ENCODE data around the gene PLCB4.

Gene PLCB4

DNA sequence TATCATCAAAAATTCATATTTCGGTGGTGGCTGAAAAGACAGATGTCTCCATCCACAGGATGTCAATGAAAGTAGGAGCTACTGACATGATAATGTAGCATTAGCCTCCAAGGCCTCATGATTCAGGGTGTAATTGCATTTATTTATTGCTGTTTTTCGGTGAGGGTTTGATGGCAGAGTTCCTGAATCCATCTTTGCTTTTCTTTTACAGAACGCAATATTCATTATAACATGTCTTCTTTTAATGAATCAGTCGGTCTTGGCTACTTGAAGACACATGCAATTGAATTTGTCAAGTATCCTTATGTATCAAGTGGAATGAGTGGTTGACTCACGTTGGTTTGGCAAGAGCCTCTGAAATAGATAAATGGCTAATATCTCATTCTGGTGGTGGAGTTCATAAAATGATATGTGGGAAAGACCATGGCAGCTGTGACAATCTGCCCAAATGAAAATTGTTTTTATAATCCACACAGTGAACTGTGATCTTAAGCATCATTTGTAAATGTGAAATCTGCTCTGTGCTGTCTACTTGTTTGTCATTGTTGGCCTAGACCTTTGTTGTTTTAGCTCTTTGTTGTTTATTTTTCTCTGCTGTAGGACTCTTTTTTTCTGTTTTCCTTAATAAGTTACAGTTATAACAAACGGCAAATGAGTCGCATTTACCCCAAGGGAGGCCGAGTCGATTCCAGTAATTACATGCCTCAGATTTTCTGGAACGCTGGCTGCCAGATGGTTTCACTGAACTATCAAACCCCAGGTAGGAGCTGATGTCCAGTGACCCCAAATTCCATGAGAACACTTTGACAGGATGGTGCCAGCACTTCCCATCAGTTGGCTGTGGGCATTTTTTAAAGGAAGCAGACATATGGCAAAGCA lies 339.8 kb downstream of the PLCB4 start:
- no peak overlapping the region for H3K4me2 ChIP-seq (ENCODE audit: low read length, poor library complexity, severe bottlenecking)

DNA sequence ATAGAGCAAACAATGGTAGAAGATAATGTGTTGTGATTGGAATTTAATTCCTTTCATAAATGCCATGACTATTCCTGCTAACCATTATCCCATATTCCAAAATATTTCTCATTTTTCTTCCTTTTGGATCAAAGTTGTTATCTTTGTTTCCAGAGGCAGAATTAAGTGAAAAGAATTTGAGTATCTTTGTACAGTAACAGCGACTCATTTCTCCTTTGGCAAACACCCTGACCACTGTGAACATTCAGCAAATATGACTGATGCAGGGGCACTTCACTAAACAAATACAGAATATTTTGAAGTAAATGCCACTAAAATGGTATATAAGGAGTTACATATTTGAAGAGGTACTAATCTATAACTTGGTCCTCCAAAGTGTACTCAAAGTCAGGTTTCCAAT lies 340.5 kb downstream of the PLCB4 start:
- H3K23ac ChIP-seq (ENCODE audit: low read length in 2 of 2): no peak overlapping the region
- WGBS: no CpG with 5 or more reads among the region's 1 CpG
- H3K9ac ChIP-seq (ENCODE audit: low read length): peak overlapping the region; percentile 36
- H2BK12ac ChIP-seq (ENCODE audit: low read length in 2 of 2): no peak overlapping the region
- no peak overlapping the region for H2BK15ac ChIP-seq (ENCODE audit: low read depth, poor library complexity, severe bottlenecking)
- peaks cover 5% of the 10 kb centered on the region for H3K4me1 ChIP-seq (ENCODE audit: control insufficient read depth, insufficient read depth, low read depth, low read length)
- no peak overlapping the region for H3K4ac ChIP-seq (ENCODE audit: low read depth in 1 of 2, low read length in 2 of 2)
- no peak overlapping the region for H2AFZ ChIP-seq (ENCODE audit: low read depth, low read length)
- no peak overlapping the region for H4K91ac ChIP-seq (ENCODE audit: low read length)
- H4K8ac ChIP-seq (ENCODE audit: low read length): no peak overlapping the region
- no peaks in the 10 kb centered on the region for H3K27me3 ChIP-seq (ENCODE audit: control insufficient read depth in 1 of 2, insufficient read depth in 1 of 2, low read length in 2 of 2)
- H3K4me2 ChIP-seq (ENCODE audit: low read length, poor library complexity, severe bottlenecking): no peak overlapping the region
- no peak overlapping the region for H3K18ac ChIP-seq (ENCODE audit: low read depth in 1 of 2, low read length in 2 of 2)
- peak overlapping the region; percentile 76 for H3K27ac ChIP-seq (ENCODE audit: low read length, poor library complexity, severe bottlenecking)
- no peak overlapping the region for H3K14ac ChIP-seq (ENCODE audit: low read length in 2 of 2)
- no peak overlapping the region for H2BK120ac ChIP-seq (ENCODE audit: low read depth, low read length)
- no peak overlapping the region for H2BK5ac ChIP-seq (ENCODE audit: low read depth, low read length, poor library complexity, severe bottlenecking)
- no peaks in the 10 kb centered on the region for H3K9me3 ChIP-seq (ENCODE audit: control insufficient read depth, low read length)
- no peak overlapping the region for H2AK5ac ChIP-seq (ENCODE audit: low read length, severe bottlenecking)
- H3K36me3 ChIP-seq (ENCODE audit: control insufficient read depth in 1 of 2, insufficient read depth in 2 of 2, low read depth in 1 of 2, low read length in 2 of 2): peaks cover 0 to 14% of the 10 kb centered on the region in 2 experiments
- H3K79me1 ChIP-seq (replicated peaks; ENCODE audit: low read length, poor library complexity, severe bottlenecking): no peaks in the 10 kb centered on the region
- H3K4me3 ChIP-seq (ENCODE audit: insufficient read depth in 1 of 2, low read depth in 1 of 2, low read length in 2 of 2): no peak overlapping the region
- DNase-seq: peak; percentile 19

More for the DNA sequence above, 339.8 kb downstream of the PLCB4 start:
- DNase-seq: peak; percentile 58
- H2AK5ac ChIP-seq (ENCODE audit: low read length, severe bottlenecking): peak overlapping the region; percentile 15
- WGBS: 35% methylated on average over 9 of the region's 10 CpGs
- no peak overlapping the region for H2BK5ac ChIP-seq (ENCODE audit: low read depth, low read length, poor library complexity, severe bottlenecking)
- no peak overlapping the region for H3K4ac ChIP-seq (ENCODE audit: low read depth in 1 of 2, low read length in 2 of 2)
- peak overlapping the region in 1 of 2 experiments; percentile 3 for H3K4me3 ChIP-seq (ENCODE audit: insufficient read depth in 1 of 2, low read depth in 1 of 2, low read length in 2 of 2)
- H4K91ac ChIP-seq (ENCODE audit: low read length): no peak overlapping the region
- no peak overlapping the region for H2AFZ ChIP-seq (ENCODE audit: low read depth, low read length)
- H3K27ac ChIP-seq (ENCODE audit: low read length, poor library complexity, severe bottlenecking): peak overlapping the region; percentile 63
- peak overlapping the region; percentile 36 for H3K9ac ChIP-seq (ENCODE audit: low read length)
- H3K14ac ChIP-seq (ENCODE audit: low read length in 2 of 2): no peak overlapping the region
- H3K4me1 ChIP-seq (ENCODE audit: control insufficient read depth, insufficient read depth, low read depth, low read length): peaks cover 5% of the 10 kb centered on the region
- no peaks in the 10 kb centered on the region for H3K79me1 ChIP-seq (replicated peaks; ENCODE audit: low read length, poor library complexity, severe bottlenecking)
- H2BK12ac ChIP-seq (ENCODE audit: low read length in 2 of 2): no peak overlapping the region
- H2BK15ac ChIP-seq (ENCODE audit: low read depth, poor library complexity, severe bottlenecking): no peak overlapping the region
- H2BK120ac ChIP-seq (ENCODE audit: low read depth, low read length): no peak overlapping the region
- H3K9me3 ChIP-seq (ENCODE audit: control insufficient read depth, low read length): no peaks in the 10 kb centered on the region
- no peak overlapping the region for H3K23ac ChIP-seq (ENCODE audit: low read length in 2 of 2)
- no peak overlapping the region for H4K8ac ChIP-seq (ENCODE audit: low read length)
- no peak overlapping the region for H3K18ac ChIP-seq (ENCODE audit: low read depth in 1 of 2, low read length in 2 of 2)
- H3K27me3 ChIP-seq (ENCODE audit: control insufficient read depth in 1 of 2, insufficient read depth in 1 of 2, low read length in 2 of 2): no peaks in the 10 kb centered on the region
- H3K36me3 ChIP-seq (ENCODE audit: control insufficient read depth in 1 of 2, insufficient read depth in 2 of 2, low read depth in 1 of 2, low read length in 2 of 2): peaks cover 0 to 7% of the 10 kb centered on the region in 2 experiments

GRCh38 chr20:9409981-9410380 lies 341.1 kb downstream of the PLCB4 start:
- H2BK5ac ChIP-seq (ENCODE audit: low read depth, low read length, poor library complexity, severe bottlenecking): no peak overlapping the region
- peak overlapping the region in 1 of 2 experiments; percentile 36 for H3K14ac ChIP-seq (ENCODE audit: low read length in 2 of 2)
- peak overlapping the region; percentile 37 for H3K9ac ChIP-seq (ENCODE audit: low read length)
- H3K4me3 ChIP-seq (ENCODE audit: insufficient read depth in 1 of 2, low read depth in 1 of 2, low read length in 2 of 2): no peak overlapping the region
- 13% methylated on average over 2 of the region's 2 CpGs for WGBS
- H3K4ac ChIP-seq (ENCODE audit: low read depth in 1 of 2, low read length in 2 of 2): no peak overlapping the region
- peak; percentile 85 for DNase-seq
- no peak overlapping the region for H4K91ac ChIP-seq (ENCODE audit: low read length)
- H4K8ac ChIP-seq (ENCODE audit: low read length): no peak overlapping the region
- H3K4me1 ChIP-seq (ENCODE audit: control insufficient read depth, insufficient read depth, low read depth, low read length): peaks cover 5% of the 10 kb centered on the region
- no peaks in the 10 kb centered on the region for H3K9me3 ChIP-seq (ENCODE audit: control insufficient read depth, low read length)
- H2AFZ ChIP-seq (ENCODE audit: low read depth, low read length): no peak overlapping the region
- H2AK5ac ChIP-seq (ENCODE audit: low read length, severe bottlenecking): no peak overlapping the region
- no peak overlapping the region for H3K4me2 ChIP-seq (ENCODE audit: low read length, poor library complexity, severe bottlenecking)
- no peak overlapping the region for H2BK120ac ChIP-seq (ENCODE audit: low read depth, low read length)
- H3K27ac ChIP-seq (ENCODE audit: low read length, poor library complexity, severe bottlenecking): peak overlapping the region; percentile 53
- H3K23ac ChIP-seq (ENCODE audit: low read length in 2 of 2): no peak overlapping the region
- H2BK15ac ChIP-seq (ENCODE audit: low read depth, poor library complexity, severe bottlenecking): no peak overlapping the region
- no peak overlapping the region for H2BK12ac ChIP-seq (ENCODE audit: low read length in 2 of 2)
- H3K27me3 ChIP-seq (ENCODE audit: control insufficient read depth in 1 of 2, insufficient read depth in 1 of 2, low read length in 2 of 2): no peaks in the 10 kb centered on the region
- H3K18ac ChIP-seq (ENCODE audit: low read depth in 1 of 2, low read length in 2 of 2): no peak overlapping the region
- no peaks in the 10 kb centered on the region for H3K79me1 ChIP-seq (replicated peaks; ENCODE audit: low read length, poor library complexity, severe bottlenecking)
- H3K36me3 ChIP-seq (ENCODE audit: control insufficient read depth in 1 of 2, insufficient read depth in 2 of 2, low read depth in 1 of 2, low read length in 2 of 2): peaks cover 0 to 15% of the 10 kb centered on the region in 2 experiments

GRCh38 chr20:9411833-9412232 lies 342.9 kb downstream of the PLCB4 start:
- DNase-seq: no peak
- no peaks in the 10 kb centered on the region for H3K27me3 ChIP-seq (ENCODE audit: control insufficient read depth in 1 of 2, insufficient read depth in 1 of 2, low read length in 2 of 2)

More at GRCh38 chr20:9411833-9412232, 342.9 kb downstream of the PLCB4 start:
- H3K23ac ChIP-seq (ENCODE audit: low read length in 2 of 2): no peak overlapping the region
- H3K4me3 ChIP-seq (ENCODE audit: insufficient read depth in 1 of 2, low read depth in 1 of 2, low read length in 2 of 2): no peak overlapping the region
- H3K18ac ChIP-seq (ENCODE audit: low read depth in 1 of 2, low read length in 2 of 2): no peak overlapping the region
- peaks cover 0 to 20% of the 10 kb centered on the region in 2 experiments for H3K36me3 ChIP-seq (ENCODE audit: control insufficient read depth in 1 of 2, insufficient read depth in 2 of 2, low read depth in 1 of 2, low read length in 2 of 2)
- H3K79me1 ChIP-seq (replicated peaks; ENCODE audit: low read length, poor library complexity, severe bottlenecking): peaks cover 1% of the 10 kb centered on the region
- no CpG with 5 or more reads among the region's 1 CpG for WGBS
- H2BK5ac ChIP-seq (ENCODE audit: low read depth, low read length, poor library complexity, severe bottlenecking): no peak overlapping the region
- H3K4me1 ChIP-seq (ENCODE audit: control insufficient read depth, insufficient read depth, low read depth, low read length): peaks cover 5% of the 10 kb centered on the region
- no peak overlapping the region for H3K4me2 ChIP-seq (ENCODE audit: low read length, poor library complexity, severe bottlenecking)
- no peak overlapping the region for H2AK5ac ChIP-seq (ENCODE audit: low read length, severe bottlenecking)
- no peak overlapping the region for H2BK15ac ChIP-seq (ENCODE audit: low read depth, poor library complexity, severe bottlenecking)
- H3K14ac ChIP-seq (ENCODE audit: low read length in 2 of 2): no peak overlapping the region
- H2BK120ac ChIP-seq (ENCODE audit: low read depth, low read length): no peak overlapping the region
- H4K8ac ChIP-seq (ENCODE audit: low read length): no peak overlapping the region
- H3K9me3 ChIP-seq (ENCODE audit: control insufficient read depth, low read length): no peaks in the 10 kb centered on the region
- no peak overlapping the region for H3K4ac ChIP-seq (ENCODE audit: low read depth in 1 of 2, low read length in 2 of 2)
- no peak overlapping the region for H4K91ac ChIP-seq (ENCODE audit: low read length)
- H3K27ac ChIP-seq (ENCODE audit: low read length, poor library complexity, severe bottlenecking): no peak overlapping the region
- H2AFZ ChIP-seq (ENCODE audit: low read depth, low read length): no peak overlapping the region
- no peak overlapping the region for H3K9ac ChIP-seq (ENCODE audit: low read length)
- H2BK12ac ChIP-seq (ENCODE audit: low read length in 2 of 2): no peak overlapping the region
